Body of pancreas (tissue), 4 donors: ENCODE data around the gene FAM135A.
A peak's percentile ranks its signal among the peaks of the same experiment; 100 is the strongest.

ENCODE experiments used
- POLR2A ChIP-seq, 3 donors: fragments of 450-650 bp; IDR thresholded peaks; one replicate each; pipeline ENCODE4 v1.6.1; 2016; ENCODE audit warnings: antibody characterized with exemption in 3 of 3, mild to moderate bottlenecking in 2 of 3
- TF ChIP-seq, protein P1 (sequence below), 7 experiments: fragments of 450-650 bp in 4 of 7; fragments of 200-600 bp in 3 of 7; sonication (generic) in 3 of 7; IDR thresholded peaks; one replicate each; pipeline ENCODE4 v1.5.1; 2016 to 2019; ENCODE audit warnings: antibody characterized with exemption in 7 of 7

- TF ChIP-seq, protein P1, sequence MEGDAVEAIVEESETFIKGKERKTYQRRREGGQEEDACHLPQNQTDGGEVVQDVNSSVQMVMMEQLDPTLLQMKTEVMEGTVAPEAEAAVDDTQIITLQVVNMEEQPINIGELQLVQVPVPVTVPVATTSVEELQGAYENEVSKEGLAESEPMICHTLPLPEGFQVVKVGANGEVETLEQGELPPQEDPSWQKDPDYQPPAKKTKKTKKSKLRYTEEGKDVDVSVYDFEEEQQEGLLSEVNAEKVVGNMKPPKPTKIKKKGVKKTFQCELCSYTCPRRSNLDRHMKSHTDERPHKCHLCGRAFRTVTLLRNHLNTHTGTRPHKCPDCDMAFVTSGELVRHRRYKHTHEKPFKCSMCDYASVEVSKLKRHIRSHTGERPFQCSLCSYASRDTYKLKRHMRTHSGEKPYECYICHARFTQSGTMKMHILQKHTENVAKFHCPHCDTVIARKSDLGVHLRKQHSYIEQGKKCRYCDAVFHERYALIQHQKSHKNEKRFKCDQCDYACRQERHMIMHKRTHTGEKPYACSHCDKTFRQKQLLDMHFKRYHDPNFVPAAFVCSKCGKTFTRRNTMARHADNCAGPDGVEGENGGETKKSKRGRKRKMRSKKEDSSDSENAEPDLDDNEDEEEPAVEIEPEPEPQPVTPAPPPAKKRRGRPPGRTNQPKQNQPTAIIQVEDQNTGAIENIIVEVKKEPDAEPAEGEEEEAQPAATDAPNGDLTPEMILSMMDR (IDR thresholded peaks at IDR 0.05), result no peak
- peak; percentile 64 to 85 (median 84) for TF ChIP-seq POLR2A (IDR thresholded peaks at IDR 0.05)
Measured at GRCh38 chr6:70413114-70413991, at the start of gene FAM135A.
